HG03432 (cell line): Measurements from ENCODE around the gene ZNF805.
A peak's percentile ranks its signal among the peaks of the same experiment; 100 is the strongest.
"Not testable (repeated sequence)": the region's sequence is repeated elsewhere in the genome, so short reads cannot be mapped to it uniquely, and the experiment has no call there.

Experiments used
- ATAC-seq: cut with Tn5 transposase; IDR thresholded peaks from one replicate; pipeline ENCODE4 v1.9.1; 2021; ENCODE audit warnings: mild to moderate bottlenecking, moderate library complexity; ENCODE audit not compliant: unreplicated experiment

The ZNF805 gene

GRCh38 chr19:57240311-57241090, at the start of gene ZNF805:
Gene ZNF805, plus strand, starts transcription at chr19:57240632. Its CDS starts 260 bp downstream, at chr19:57240892.
- peak; percentile 94 for ATAC-seq

GRCh38 chr19:57191141-57192076, 49.0 kb upstream of the ZNF805 start, which contains the start of gene ZNF264:
Gene ZNF264, plus strand, starts transcription at chr19:57191500. Its CDS starts 414 bp downstream, at chr19:57191914.
- peak; percentile 98 for ATAC-seq

- ATAC-seq: no peak
Measured at GRCh38 chr19:57192077-57192420, 48.4 kb upstream of the ZNF805 start.

DNA sequence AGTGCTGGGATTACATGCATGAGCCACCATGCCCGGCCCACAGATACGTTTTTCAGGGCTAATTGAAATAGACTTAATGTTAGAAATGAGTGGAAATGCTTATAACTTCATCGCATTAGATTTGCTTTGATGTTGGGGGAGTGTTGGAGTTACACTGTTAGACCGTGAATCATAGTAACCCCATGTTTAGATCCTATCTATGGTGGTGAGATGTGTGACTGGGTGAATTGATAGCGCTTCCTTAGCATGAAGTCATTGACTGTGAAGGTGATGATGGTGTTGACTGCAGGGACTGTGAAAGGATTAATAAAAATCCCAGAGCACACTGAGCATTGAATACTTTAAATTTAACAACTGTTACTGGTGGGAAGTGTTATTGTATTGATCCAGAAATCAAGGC, 47.4 kb upstream of the ZNF805 start:
- ATAC-seq: no peak

- not testable (repeated sequence) for ATAC-seq
Measured at GRCh38 chr19:57197874-57198273, 42.6 kb upstream of the ZNF805 start.

DNA sequence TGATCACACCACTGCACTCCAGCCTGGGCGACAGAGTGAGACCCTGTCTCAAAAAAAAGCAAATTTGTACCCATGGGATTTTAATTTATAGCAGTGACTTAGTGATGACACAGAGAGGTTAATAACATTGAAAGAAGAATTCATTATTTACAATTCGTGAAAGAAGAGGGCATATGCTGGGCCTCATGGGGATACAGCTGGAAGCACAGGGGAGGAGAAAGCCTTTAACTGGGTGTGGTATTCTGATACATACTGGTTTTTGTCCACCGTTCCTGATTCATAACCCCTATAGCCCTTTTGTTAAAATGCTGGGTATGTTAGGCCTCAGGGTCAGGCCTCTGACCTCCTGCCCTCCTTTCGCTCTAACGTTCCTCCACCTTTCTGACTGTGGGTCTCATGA, 38.3 kb upstream of the ZNF805 start:
- ATAC-seq: no peak

DNA sequence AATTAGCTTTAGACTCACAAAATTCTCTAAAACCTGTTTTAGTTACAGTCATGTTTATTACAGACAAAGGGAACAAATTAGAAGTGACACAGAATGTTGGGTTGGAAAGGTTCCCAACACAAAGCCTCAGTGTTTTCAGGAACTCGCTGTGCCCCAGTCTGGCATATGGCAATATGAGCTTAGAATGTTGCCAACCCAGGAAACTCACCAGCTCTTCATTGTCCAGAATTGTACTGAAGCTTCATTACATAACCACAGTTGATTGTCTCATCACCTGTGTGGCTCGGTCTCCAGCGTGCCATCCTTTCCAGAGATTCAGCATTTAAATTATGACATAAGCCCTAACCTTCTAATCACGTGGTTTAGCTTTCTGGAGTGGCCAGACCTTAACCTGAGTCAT, 30.1 kb upstream of the ZNF805 start:
- ATAC-seq: no peak

- no peak for ATAC-seq
Measured at GRCh38 chr19:57212109-57212508, 28.3 kb upstream of the ZNF805 start.

GRCh38 chr19:57227502-57227901, 12.9 kb upstream of the ZNF805 start:
- ATAC-seq: no peak

- ATAC-seq: no peak
Measured at GRCh38 chr19:57231686-57232085, 8.7 kb upstream of the ZNF805 start.

- ATAC-seq: no peak
Measured at GRCh38 chr19:57233207-57233606, 7.2 kb upstream of the ZNF805 start.

- peak; percentile 27 for ATAC-seq
Measured at GRCh38 chr19:57239982-57240310, 486 bp upstream of the ZNF805 start.

DNA sequence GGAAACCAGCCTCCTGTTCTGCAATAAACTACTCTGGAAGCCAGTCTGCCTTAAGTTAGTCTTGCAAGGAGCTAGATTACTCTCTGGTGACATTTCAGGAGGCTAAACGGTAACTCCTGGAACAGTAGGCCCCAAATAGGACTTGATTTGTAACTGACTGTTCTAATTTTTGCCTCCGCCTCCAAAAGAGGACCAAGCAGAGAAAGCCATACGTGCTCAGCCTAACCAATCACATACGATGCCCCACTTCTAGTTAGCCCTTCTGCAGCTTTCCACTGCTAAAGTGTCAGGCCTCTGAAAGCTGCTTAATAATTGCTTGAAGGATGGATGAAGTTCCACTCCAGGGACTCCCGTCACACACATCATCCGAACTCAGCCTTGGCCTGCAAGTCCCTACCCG, 744 bp downstream of the ZNF805 start:
- no peak for ATAC-seq

GRCh38 chr19:57242821-57243220, 2.4 kb downstream of the ZNF805 start:
- ATAC-seq: no peak

DNA sequence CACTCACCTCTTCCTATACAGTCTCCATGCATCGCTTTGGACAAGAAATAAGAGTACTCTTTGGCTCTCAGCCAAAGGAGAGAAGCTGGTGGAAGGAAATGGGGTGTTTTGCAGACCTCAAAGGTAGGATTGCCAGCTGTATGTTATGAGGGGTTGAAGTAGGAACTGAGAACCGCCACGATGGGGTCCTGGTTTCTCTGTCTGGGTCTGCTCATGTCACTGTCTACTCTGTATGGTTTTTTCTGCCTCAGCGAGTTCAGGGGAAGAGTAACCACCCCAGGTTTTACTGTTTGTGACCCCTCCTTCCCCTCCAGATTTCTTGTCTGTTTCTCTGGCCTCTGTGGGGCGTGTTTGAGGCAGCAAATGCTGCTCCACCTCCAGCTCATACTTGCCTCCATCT, 4.1 kb downstream of the ZNF805 start:
- no peak for ATAC-seq

GRCh38 chr19:57245066-57245465, 4.6 kb downstream of the ZNF805 start:
- ATAC-seq: no peak

GRCh38 chr19:57245959-57246358, 5.5 kb downstream of the ZNF805 start:
- ATAC-seq: no peak

GRCh38 chr19:57248646-57249045, 8.2 kb downstream of the ZNF805 start:
- ATAC-seq: no peak

- ATAC-seq: no peak
Measured at GRCh38 chr19:57249329-57249728, 8.9 kb downstream of the ZNF805 start.

GRCh38 chr19:57253767-57254166, 13.3 kb downstream of the ZNF805 start:
- not testable (repeated sequence) for ATAC-seq

- ATAC-seq: no peak
Measured at GRCh38 chr19:57262044-57262443, 21.6 kb downstream of the ZNF805 start.

GRCh38 chr19:57263244-57263741, 22.9 kb downstream of the ZNF805 start:
- ATAC-seq: no peak
